ENCODE data around the gene FBF1.

DNA sequence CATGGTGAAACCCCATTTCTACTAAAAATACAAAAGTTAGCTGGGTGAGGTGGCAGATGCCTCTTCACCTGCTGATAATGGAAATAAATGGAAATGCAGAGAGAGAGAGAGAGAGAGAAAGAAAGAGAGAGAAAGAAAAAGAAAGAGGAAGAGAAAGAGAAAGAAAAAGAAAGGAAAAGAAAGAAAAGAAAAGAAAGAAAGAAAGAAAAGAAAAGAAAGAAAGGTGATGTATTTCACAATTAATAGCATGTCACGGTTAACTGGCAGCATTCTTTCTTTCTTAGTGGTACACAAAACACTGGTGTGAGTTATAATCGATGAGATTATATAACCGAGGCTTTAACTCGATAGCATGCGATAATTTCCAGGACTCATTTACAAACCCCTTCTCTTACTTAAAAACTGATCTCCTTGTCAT, 34.9 kb upstream of the FBF1 start:
- no peak for TF ChIP-seq ZNF274 (IDR thresholded peaks at IDR 0.05; ENCODE audit: low read depth, low read length)
- no peak for TF ChIP-seq YY1 (IDR thresholded peaks at IDR 0.05; ENCODE audit: insufficient read depth, insufficient read length)
